ENCODE results near the gene MAP2K2.

DNA sequence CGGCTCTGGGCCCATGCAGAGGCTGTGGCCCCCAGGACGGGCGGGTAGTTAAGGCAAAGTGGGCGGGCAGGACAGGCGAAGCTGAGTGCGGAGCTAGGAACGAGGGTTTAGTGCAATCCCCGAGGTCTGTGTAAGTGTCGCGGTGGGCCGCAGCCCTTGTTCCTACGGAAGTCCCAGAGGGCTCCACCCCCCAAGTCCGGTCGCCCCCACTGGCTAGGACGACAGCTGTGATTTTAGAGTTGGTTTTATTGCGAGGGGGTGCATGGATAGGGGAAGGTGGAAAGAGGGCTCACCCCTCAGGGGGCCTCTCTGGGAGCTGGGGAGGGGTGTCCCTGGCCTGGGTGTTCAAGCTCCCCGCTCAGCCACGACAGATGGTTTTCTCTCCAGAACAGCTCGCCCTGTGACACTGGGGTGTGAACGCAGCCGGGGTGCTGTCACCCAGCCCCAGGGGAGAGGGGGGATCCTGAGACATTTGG is 78.9 kb downstream of the MAP2K2 start:
- TF ChIP-seq MXI1 (conservative IDR thresholded peaks at IDR 0.05; ENCODE audit: poor library complexity, severe bottlenecking) (no peak), EZH2 (IDR thresholded peaks at IDR 0.05; ENCODE audit: borderline replicate concordance, insufficient read depth, low read length, poor library complexity, severe bottlenecking) (no peak), TAF1 (IDR thresholded peaks at IDR 0.05; ENCODE audit: low read depth) (no peak), RAD21 (conservative IDR thresholded peaks at IDR 0.05) (no peak), EP300 (conservative IDR thresholded peaks at IDR 0.05; ENCODE audit: poor library complexity, severe bottlenecking) (no peak), POLR2AphosphoS5 (IDR thresholded peaks at IDR 0.05) (no peak)
- TF ChIP-seq, protein P1, sequence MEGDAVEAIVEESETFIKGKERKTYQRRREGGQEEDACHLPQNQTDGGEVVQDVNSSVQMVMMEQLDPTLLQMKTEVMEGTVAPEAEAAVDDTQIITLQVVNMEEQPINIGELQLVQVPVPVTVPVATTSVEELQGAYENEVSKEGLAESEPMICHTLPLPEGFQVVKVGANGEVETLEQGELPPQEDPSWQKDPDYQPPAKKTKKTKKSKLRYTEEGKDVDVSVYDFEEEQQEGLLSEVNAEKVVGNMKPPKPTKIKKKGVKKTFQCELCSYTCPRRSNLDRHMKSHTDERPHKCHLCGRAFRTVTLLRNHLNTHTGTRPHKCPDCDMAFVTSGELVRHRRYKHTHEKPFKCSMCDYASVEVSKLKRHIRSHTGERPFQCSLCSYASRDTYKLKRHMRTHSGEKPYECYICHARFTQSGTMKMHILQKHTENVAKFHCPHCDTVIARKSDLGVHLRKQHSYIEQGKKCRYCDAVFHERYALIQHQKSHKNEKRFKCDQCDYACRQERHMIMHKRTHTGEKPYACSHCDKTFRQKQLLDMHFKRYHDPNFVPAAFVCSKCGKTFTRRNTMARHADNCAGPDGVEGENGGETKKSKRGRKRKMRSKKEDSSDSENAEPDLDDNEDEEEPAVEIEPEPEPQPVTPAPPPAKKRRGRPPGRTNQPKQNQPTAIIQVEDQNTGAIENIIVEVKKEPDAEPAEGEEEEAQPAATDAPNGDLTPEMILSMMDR (IDR thresholded peaks at IDR 0.05; ENCODE audit: poor library complexity, severe bottlenecking): no peak
- TF ChIP-seq, protein P2, sequence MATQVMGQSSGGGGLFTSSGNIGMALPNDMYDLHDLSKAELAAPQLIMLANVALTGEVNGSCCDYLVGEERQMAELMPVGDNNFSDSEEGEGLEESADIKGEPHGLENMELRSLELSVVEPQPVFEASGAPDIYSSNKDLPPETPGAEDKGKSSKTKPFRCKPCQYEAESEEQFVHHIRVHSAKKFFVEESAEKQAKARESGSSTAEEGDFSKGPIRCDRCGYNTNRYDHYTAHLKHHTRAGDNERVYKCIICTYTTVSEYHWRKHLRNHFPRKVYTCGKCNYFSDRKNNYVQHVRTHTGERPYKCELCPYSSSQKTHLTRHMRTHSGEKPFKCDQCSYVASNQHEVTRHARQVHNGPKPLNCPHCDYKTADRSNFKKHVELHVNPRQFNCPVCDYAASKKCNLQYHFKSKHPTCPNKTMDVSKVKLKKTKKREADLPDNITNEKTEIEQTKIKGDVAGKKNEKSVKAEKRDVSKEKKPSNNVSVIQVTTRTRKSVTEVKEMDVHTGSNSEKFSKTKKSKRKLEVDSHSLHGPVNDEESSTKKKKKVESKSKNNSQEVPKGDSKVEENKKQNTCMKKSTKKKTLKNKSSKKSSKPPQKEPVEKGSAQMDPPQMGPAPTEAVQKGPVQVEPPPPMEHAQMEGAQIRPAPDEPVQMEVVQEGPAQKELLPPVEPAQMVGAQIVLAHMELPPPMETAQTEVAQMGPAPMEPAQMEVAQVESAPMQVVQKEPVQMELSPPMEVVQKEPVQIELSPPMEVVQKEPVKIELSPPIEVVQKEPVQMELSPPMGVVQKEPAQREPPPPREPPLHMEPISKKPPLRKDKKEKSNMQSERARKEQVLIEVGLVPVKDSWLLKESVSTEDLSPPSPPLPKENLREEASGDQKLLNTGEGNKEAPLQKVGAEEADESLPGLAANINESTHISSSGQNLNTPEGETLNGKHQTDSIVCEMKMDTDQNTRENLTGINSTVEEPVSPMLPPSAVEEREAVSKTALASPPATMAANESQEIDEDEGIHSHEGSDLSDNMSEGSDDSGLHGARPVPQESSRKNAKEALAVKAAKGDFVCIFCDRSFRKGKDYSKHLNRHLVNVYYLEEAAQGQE (IDR thresholded peaks at IDR 0.05; ENCODE audit: borderline replicate concordance): no peak

Measured in neural cell (in vitro differentiated cells).